ENCODE data around the gene KCNK18.
"Not testable (repeated sequence)": the region's sequence is repeated elsewhere in the genome, so short reads cannot be mapped to it uniquely, and the experiment has no call there.

The KCNK18 gene

GRCh38 chr10:117222976-117223692, 25.8 kb downstream of the KCNK18 start:
- no peak for DNase-seq

GRCh38 chr10:117223693-117224430, 26.6 kb downstream of the KCNK18 start:
- DNase-seq = no peak

- DNase-seq = no peak
Measured at GRCh38 chr10:117224881-117225280, 27.6 kb downstream of the KCNK18 start.

GRCh38 chr10:117226813-117227451, 29.6 kb downstream of the KCNK18 start:
- DNase-seq = no peak

- no peak for DNase-seq
Measured at GRCh38 chr10:117228210-117228609, 30.9 kb downstream of the KCNK18 start.

- DNase-seq = not testable (repeated sequence)
Measured at GRCh38 chr10:117230107-117230506, 32.8 kb downstream of the KCNK18 start.

- DNase-seq = no peak
Measured at GRCh38 chr10:117237401-117237991, 40.2 kb downstream of the KCNK18 start.

GRCh38 chr10:117239051-117239450, 41.8 kb downstream of the KCNK18 start:
- no peak for DNase-seq

- no peak for DNase-seq
Measured at GRCh38 chr10:117239721-117240620, 42.7 kb downstream of the KCNK18 start.

GRCh38 chr10:117240621-117241529, 43.6 kb downstream of the KCNK18 start, which contains the start of gene SLC18A2:
Gene SLC18A2 (plus strand): TSS chr10:117241114. CDS start chr10:117241694, 580 bp downstream.
- no peak for DNase-seq

GRCh38 chr10:117241541-117242462, 44.5 kb downstream of the KCNK18 start:
- no peak for DNase-seq

- no peak for DNase-seq
Measured at GRCh38 chr10:117242463-117242832, 45.2 kb downstream of the KCNK18 start.

- DNase-seq = no peak
Measured at GRCh38 chr10:117246997-117247671, 49.8 kb downstream of the KCNK18 start.

GRCh38 chr10:117248750-117249465, 51.6 kb downstream of the KCNK18 start:
- DNase-seq = no peak

GRCh38 chr10:117249493-117250093, 52.3 kb downstream of the KCNK18 start:
- no peak for DNase-seq

- no peak for DNase-seq
Measured at GRCh38 chr10:117250411-117250810, 53.1 kb downstream of the KCNK18 start.

GRCh38 chr10:117253908-117254307, 56.6 kb downstream of the KCNK18 start:
- no peak for DNase-seq

- DNase-seq = no peak
Measured at GRCh38 chr10:117254338-117254737, 57.0 kb downstream of the KCNK18 start.

Data from NCI-H1092 treated with DMSO at 0.1 percent for 48 hours (cell line).